TTC549 (cell line): ENCODE measurements around the gene SPOPL.
"Not testable (repeated sequence)": the region's sequence is repeated elsewhere in the genome, so short reads cannot be mapped to it uniquely, and the experiment has no call there.

ENCODE experiments used
- FAIRE-seq: peaks from 2 replicates; lab custom pipeline; 2012; peaks lifted over from hg19 to GRCh38; lab: Jason Lieb, UNC

SPOPL gene

GRCh38 chr2:138494265-138494966 lies 7.2 kb upstream of the SPOPL start:
- no peak for FAIRE-seq

- FAIRE-seq: no peak
Observed at GRCh38 chr2:138495384-138495783, 6.2 kb upstream of the SPOPL start.

GRCh38 chr2:138496096-138496651 lies 5.4 kb upstream of the SPOPL start:
- no peak for FAIRE-seq

- FAIRE-seq: no peak
Observed at GRCh38 chr2:138497294-138497693, 4.3 kb upstream of the SPOPL start.

GRCh38 chr2:138499684-138500083 lies 1.9 kb upstream of the SPOPL start:
- FAIRE-seq: no peak

- no peak for FAIRE-seq
Observed at GRCh38 chr2:138500592-138501424, 762 bp upstream of the SPOPL start.

- no peak for FAIRE-seq
Observed at GRCh38 chr2:138502255-138503086, 901 bp downstream of the SPOPL start.

- FAIRE-seq: no peak
Observed at GRCh38 chr2:138503087-138503442, 1.5 kb downstream of the SPOPL start.

- no peak for FAIRE-seq
Observed at GRCh38 chr2:138503652-138504051, 2.1 kb downstream of the SPOPL start.

- no peak for FAIRE-seq
Observed at GRCh38 chr2:138504092-138504491, 2.5 kb downstream of the SPOPL start.

- FAIRE-seq: no peak
Observed at GRCh38 chr2:138504546-138505235, 3.1 kb downstream of the SPOPL start.

GRCh38 chr2:138507267-138507666 lies 5.7 kb downstream of the SPOPL start:
- no peak for FAIRE-seq

- no peak for FAIRE-seq
Observed at GRCh38 chr2:138510319-138510718, 8.7 kb downstream of the SPOPL start.

- FAIRE-seq: no peak
Observed at GRCh38 chr2:138512672-138513071, 11.1 kb downstream of the SPOPL start.

- no peak for FAIRE-seq
Observed at GRCh38 chr2:138514173-138514572, 12.6 kb downstream of the SPOPL start.

GRCh38 chr2:138515092-138515491 lies 13.5 kb downstream of the SPOPL start:
- FAIRE-seq: no peak

GRCh38 chr2:138516030-138516704 lies 14.6 kb downstream of the SPOPL start:
- no peak for FAIRE-seq

GRCh38 chr2:138518860-138519259 lies 17.3 kb downstream of the SPOPL start:
- FAIRE-seq: no peak

- FAIRE-seq: no peak
Observed at GRCh38 chr2:138521821-138522220, 20.3 kb downstream of the SPOPL start.

- no peak for FAIRE-seq
Observed at GRCh38 chr2:138522556-138522955, 21.0 kb downstream of the SPOPL start.

GRCh38 chr2:138523018-138523672 lies 21.6 kb downstream of the SPOPL start:
- FAIRE-seq: not testable (repeated sequence)
